HEK293T (cell line): ENCODE measurements around the gene CD2AP.

Experiments
- BHLHE40 ChIP-seq: fragments of 450-650 bp; IDR thresholded peaks from 2 replicates; pipeline ENCODE4 v1.6.1; 2016; ENCODE audit warnings: mild to moderate bottlenecking, moderate library complexity, borderline replicate concordance
- SUZ12 ChIP-seq: fragments of 450-650 bp; IDR thresholded peaks from 2 replicates; pipeline ENCODE4 v1.6.1; 2016; ENCODE audit warnings: mild to moderate bottlenecking
- TARDBP ChIP-seq: fragments of 450-650 bp; IDR thresholded peaks from 2 replicates; pipeline ENCODE4 v1.6.1; 2016

GRCh38 chr6:47519279-47519678, 41.7 kb downstream of the CD2AP start:
- no peak for TF ChIP-seq TARDBP
- no peak for TF ChIP-seq BHLHE40
- no peak for TF ChIP-seq SUZ12
